OCI-LY7 (cell line): ENCODE data around the gene TEX30.

Experiments used
- EZH2phosphoT487 ChIP-seq: fragments of 200-600 bp; sonication (generic); IDR thresholded peaks from 2 replicates; pipeline ENCODE4 v1.6.1; 2018; ENCODE audit warnings: low read depth, borderline replicate concordance, mild to moderate bottlenecking, mixed run types, antibody characterized with exemption, low read length, moderate library complexity, mixed read lengths
- TF ChIP-seq, protein P1 (sequence below): fragments of 200-600 bp; sonication (generic); conservative IDR thresholded peaks from 2 replicates; pipeline ENCODE4 v1.5.1; 2014; ENCODE audit warnings: mild to moderate bottlenecking, antibody characterized with exemption, low read length, moderate library complexity, mixed read lengths

DNA sequence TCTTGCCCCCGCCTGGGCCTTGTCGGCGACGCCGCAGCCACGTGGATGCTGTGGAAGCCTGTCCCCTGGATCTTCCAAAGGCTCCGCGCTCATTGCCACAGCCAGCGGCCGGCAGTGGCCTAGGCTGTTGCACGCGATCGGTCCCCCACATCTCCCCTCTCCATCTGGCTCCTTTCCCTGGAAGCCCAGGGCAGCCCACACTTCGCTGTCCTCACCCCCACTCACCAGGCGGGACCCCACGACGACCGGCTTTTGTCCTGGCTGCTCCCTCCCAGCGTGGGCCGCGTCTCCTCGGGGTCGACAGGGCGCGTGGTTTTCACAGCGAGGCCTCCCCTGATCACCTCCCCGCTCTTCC lies 605 bp upstream of the TEX30 start:
- TF ChIP-seq, protein P1, sequence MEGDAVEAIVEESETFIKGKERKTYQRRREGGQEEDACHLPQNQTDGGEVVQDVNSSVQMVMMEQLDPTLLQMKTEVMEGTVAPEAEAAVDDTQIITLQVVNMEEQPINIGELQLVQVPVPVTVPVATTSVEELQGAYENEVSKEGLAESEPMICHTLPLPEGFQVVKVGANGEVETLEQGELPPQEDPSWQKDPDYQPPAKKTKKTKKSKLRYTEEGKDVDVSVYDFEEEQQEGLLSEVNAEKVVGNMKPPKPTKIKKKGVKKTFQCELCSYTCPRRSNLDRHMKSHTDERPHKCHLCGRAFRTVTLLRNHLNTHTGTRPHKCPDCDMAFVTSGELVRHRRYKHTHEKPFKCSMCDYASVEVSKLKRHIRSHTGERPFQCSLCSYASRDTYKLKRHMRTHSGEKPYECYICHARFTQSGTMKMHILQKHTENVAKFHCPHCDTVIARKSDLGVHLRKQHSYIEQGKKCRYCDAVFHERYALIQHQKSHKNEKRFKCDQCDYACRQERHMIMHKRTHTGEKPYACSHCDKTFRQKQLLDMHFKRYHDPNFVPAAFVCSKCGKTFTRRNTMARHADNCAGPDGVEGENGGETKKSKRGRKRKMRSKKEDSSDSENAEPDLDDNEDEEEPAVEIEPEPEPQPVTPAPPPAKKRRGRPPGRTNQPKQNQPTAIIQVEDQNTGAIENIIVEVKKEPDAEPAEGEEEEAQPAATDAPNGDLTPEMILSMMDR = no peak
- no peak for TF ChIP-seq EZH2phosphoT487
